ENCODE results near the gene PLAC8L1.

PLAC8L1 gene

DNA sequence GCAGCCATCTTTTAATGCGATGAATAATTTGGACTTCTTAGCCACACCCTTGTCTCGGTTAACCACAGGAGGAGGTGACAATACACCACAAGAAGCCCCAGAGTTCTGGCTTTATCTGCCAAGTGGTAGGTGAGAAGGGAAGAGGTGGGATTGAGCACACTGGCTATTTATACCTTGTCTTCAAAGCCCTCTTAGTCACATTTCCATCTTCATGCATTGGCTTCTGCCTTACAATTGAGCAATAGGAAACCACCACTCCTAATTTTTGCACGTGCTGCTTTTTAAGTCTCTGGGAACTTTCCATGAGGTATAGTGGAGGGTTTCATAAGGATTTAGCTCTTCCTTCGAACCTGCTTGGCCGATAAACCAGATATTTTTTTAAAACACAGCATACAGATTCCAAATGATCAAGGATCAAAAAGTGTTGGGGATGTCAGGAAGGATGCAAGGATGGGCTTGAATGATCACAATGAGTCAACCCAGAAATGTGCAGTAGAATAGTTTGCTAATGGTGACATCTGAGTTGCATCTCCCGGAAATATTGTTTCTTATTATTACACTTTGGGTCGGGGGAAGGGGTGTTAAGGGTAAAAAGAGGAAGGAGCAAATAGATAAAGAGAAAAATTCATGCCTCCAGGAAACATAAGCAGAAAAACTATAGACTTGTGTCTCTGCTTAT, 25.5 kb downstream of the PLAC8L1 start:
- no peak for DNase-seq

DNA sequence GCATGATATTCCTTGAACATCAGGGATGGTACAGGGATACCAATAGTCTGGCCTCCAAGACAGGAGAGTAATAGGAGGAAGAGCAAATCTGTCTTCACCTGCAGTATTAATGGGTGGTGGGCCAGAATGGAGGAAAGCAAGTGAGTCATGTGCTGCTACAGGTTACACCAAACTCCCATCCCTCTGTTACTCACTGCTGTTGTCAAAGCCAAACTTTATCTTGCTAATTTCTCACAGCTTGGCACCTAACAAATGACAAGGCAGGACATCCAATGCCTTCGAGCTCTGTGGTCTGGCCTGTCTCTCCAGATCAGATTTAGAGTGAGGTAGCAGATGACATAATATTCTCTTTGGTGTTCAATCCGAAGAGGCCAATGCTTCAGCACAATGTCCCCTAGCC, 26.8 kb downstream of the PLAC8L1 start:
- DNase-seq = no peak

DNA sequence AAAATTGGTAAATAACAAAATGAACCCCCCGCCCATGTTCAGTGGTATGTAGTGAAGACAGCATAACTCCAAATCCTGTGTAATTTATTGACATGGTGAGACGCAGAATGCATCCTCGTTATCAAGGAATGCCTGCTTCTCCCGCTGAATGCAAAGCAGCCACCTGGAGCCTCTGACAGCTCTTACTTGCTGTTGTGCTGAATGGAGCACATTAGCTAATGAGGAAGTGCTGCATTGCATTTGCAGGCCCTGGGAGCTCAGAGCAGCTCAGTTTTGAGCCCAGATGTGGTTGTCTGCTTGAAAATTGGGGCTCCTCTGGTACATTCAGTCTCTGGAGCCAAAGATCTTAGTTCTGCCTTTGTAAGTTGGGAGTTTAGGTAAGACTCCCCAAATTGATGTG, 28.9 kb downstream of the PLAC8L1 start:
- peak in 1 of 3 experiments; percentile 17 for DNase-seq

DNA sequence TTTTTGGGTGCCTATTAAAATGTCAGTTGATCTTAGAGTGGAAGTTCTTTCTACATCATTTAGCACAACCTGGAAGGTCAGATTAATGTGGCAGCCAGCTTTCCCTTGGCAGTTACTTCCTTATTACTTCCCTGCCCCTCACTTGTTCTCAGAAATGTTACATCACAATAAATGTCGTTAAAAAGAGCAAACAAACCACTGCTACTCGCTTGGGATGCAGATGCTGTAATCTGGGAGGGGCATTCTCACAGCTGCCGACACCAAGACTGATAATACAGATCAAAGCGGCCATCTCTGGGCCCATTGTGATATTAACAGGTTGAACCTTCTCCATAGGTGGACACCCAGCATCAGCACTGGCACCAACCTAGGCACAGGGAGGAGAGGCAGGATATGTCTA, 29.3 kb downstream of the PLAC8L1 start:
- peak in 1 of 3 experiments; percentile 17 for DNase-seq

DNA sequence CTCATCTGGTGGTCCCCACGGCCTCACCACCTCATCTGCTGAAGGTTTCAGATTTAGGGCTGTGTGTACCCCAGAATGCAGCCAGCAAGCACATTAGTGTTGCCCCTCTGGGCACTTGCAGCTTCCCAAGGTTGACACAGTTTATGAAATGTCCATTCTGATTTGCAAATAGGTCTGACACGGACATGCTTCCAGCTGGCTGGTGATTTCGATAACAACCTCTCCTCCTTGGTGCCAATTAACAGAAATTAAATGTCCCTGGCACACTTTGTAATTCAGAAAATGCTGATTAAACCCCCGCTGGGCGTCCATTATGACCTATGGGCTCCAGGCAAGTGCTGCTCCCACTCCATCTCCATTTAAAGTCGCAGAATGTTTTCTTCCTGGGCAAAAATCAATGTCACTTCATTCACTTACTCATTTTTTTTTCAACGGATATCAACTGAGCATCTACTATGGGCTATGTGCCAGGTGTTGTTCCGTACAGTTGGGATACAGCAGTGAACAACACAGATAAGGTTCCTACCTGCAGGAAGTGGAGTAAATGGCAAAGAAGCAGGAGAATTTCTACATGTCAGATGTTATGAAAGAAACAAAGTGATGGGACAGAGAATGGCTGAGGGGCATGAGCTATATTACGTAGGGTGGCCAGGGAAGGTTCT, 32.0 kb downstream of the PLAC8L1 start:
- peak in 2 of 3 experiments; percentile 66 to 90 for DNase-seq

- peak in 2 of 3 experiments; percentile 65 to 87 for DNase-seq
Measured at GRCh38 chr5:146072595-146072994, 32.8 kb downstream of the PLAC8L1 start.

DNA sequence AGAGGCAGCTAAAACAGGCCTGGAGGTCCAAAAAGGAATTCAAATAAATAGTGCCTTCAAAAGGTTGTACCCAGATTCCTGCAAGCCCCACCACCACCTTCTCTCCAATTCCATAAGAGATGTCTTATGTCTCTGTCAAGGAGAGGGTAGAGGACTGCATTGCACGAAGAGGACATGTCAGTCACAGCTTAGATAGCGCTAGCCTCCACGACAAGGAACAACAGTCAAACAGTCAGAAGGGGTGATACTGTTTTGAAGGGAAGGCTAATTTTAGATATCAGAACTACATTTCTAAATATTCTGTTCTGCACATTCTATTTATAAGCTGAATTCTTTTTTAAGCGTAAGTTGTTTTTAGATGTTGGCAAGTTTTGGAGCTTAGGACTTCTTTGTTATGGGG, 34.2 kb downstream of the PLAC8L1 start:
- DNase-seq = no peak

DNA sequence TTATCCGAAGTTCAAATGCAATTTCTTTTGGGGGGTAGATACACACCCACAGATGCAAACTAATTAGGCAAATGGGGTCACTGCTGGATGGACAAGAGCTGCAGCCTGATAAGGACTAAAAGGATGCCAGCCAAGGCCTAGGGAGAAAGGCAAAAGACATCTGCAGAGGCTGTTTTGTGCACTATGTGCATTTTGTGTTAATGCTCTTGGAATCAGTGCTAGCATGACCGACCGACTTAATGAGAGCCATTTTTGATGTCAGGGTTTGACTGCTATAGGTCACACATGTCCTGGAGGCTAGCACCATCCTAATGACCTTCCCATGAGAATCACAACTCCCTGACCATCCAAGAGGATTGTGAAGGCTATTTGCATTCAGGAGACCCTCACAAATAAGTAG, 34.6 kb downstream of the PLAC8L1 start:
- DNase-seq = no peak

GRCh38 chr5:146069780-146070099, 35.6 kb downstream of the PLAC8L1 start:
- DNase-seq = no peak

- no peak for DNase-seq
Measured at GRCh38 chr5:146068977-146069779, 36.2 kb downstream of the PLAC8L1 start.

DNA sequence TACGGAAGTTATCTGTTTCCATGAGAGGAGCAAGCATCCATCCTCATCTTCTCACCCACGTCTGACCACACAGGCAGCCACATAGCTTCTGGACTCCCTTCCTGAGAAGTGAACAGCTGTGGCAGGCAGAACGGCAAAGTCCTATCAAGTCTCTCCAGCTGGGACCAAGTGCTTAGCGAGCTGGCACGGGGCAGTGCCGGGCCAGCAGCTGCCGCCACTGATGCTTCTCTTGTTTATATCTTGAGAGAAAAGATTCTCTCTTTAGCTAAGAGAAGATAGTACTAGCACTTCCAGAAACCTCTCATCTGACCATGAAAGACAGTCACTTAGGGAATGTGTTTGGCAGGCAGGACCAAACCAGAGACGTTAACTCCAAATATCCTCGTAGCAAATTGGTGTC, 37.2 kb downstream of the PLAC8L1 start:
- DNase-seq = no peak

DNA sequence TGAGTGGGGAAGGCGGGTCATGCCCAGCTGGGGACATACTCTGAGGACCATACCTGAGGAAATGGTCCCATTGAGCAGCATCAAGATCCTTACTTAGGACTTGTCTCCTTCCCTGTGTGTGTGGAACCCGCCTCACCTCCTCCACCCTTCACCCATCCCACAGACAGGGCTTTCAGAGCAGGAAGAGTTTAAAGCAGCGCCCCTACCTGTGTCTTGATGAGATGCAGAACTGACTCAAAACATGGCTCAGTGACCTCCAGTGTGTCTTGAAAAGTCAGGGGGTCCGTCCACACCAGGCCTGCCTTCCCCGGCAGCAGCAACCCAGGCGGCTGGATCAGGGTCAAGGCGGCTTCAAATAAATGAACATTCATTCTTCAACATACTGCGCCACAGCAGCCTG, 38.4 kb downstream of the PLAC8L1 start:
- no peak for DNase-seq

GRCh38 chr5:146060221-146060585, 45.2 kb downstream of the PLAC8L1 start:
- DNase-seq = no peak

- no peak for DNase-seq
Measured at GRCh38 chr5:146059460-146060220, 45.7 kb downstream of the PLAC8L1 start.

DNA sequence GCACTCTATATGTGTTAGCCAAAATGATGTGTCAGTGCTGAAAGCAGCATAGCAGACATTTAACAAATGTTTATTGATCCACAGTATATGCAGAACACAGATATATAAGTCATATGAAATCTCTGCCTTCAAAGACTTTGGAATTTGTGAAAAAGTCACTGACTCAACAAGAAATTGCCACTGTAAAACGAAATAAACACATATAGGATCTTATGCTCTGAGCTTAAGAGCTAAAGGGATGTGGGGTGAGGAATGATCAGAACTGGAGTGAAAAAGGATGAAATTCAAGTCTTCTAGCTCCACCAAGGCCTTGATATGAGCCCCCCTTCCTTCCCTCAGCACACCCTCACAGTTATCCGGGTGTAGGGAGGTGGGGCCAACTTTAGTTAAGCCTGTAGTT, 49.9 kb downstream of the PLAC8L1 start:
- no peak for DNase-seq

- DNase-seq = peak in 1 of 3 experiments; percentile 10
Measured at GRCh38 chr5:146052780-146053179, 52.6 kb downstream of the PLAC8L1 start.

GRCh38 chr5:146051678-146052077, 53.7 kb downstream of the PLAC8L1 start:
- DNase-seq = no peak

GRCh38 chr5:146050086-146050485, 55.3 kb downstream of the PLAC8L1 start:
- no peak for DNase-seq

DNA sequence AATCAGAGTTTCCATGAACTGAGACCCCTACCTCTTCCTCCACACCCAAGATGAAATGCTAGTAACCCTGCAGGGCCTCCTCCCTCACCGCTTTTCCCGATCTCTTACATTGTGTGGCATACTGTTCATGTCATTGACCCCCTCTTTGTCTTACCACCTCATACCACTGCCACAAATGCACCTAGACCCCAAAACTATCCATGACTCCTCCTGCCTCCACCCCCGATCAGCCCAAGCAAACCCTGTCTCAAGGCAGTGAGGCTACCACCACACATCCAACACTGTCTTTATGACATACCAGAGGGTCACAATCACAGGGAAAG, 55.7 kb downstream of the PLAC8L1 start:
- no peak for DNase-seq

DNA sequence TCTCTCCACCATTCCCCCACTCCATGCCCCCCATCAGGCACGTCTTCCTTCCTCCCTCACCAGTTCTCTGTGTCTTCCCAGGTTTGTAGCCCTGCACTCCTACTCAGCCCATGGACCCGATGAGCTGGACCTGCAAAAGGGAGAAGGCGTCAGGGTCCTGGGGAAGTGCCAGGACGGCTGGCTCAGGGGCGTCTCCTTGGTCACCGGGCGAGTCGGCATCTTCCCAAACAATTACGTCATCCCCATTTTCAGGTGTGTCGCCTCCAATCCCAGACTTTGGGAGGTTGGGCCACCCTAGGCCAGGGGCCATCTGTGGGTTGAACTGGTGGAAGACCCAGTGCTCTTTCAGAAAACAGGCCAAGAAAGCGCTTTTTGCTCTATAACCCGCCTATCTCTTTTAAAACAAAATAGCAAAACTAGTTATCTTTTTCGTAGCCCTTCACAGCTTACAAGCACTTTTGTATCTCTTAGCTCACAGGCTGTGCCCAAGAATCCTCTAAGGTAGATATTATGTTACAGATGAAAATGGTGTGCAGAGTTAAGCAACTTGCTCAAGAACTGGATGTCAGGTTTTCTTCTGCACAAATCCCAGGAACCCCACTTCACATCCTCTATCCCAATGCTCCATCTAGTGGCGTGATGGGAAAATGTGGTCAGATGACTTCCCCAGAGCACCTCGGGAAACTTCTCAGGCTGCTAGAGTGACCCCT, 56.2 kb downstream of the PLAC8L1 start:
- DNase-seq = peak; percentile 14 to 74 (median 34)

DNA sequence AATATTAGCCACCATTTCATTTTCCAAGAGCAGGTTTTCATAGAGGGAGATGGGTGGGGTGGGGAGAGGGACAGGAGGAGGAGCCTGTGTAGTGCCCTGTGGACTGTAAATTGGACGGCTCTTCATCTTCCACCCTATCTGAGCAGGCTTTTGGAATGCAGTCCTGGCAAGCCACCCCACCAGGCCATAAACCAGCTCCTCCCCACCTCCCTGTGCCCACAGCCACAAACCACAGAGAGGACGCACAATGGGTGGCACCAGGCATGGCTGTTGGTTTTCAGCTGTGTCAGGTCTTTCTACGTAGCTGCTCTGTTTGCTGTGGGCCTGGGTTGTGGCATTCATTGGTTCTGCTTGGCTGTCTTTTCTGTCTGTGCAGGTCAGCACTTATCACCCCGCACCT, 58.0 kb downstream of the PLAC8L1 start:
- no peak for DNase-seq

- no peak for DNase-seq
Measured at GRCh38 chr5:146043722-146044121, 61.7 kb downstream of the PLAC8L1 start.

Measured in NCI-H1417 (cell line).